ENCODE results near the gene MAN2B1. TPM values are rescaled to one million over a fixed set of nuclear protein-coding genes. Genes with fewer than 3 reads are reported as not detected.
"Not testable (repeated sequence)": the region's sequence is repeated elsewhere in the genome, so short reads cannot be mapped to it uniquely, and the experiment has no call there.

The MAN2B1 gene
- total and polyA plus RNA-seq, 11 donors: 16.0 to 135 (median 29.0) TPM

DNA sequence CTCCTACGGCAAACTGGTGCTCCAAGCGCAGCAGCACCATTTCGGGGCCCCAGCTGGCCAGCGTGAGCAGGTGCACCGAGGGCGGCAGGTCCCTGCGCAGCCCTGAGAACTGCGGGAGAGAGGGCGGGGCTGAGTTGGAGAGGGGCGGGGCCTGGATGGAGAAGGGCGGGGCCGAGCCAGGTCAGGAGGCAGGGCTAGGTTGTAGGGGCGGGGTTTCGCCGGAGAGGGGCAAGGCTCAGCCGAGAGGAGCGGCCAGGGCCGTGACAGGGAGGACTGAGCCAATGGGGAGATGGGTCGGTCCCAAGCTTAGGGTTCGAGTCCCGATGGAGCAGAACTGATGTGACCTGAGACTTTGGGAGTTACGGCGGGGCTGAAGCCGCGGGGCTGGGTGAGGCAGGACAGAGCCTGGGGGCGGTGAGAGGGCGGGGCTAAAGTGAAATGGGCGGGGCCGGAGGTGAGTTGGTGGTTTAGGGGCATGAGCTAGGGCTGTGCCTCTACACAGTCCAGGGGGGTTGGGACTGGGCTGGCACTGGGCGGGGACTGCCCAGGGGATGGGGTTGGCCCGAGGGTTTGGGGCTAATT is 19.0 kb downstream of the MAN2B1 start:
- intact Hi-C loops (cut with DNase I): no loop called here

DNA sequence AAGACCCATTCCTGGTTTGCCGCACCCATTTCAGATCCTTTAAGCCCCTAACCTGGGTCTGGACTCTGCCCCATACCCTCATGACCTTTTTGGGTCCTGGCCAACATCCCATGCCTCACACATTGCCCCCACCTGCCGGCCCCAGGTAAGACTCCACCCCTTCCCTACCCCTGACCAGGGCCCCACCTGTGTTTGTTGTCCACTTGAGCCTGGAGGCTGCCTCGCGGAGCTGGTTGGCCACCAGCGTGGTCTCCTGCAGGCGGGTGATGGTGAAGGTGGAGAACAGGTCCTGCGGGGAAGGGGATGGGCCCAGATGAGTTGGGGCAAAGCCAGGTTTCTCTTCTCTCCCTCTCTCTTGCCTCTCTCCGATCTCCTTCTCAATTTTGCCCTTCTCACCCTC is 19.5 kb downstream of the MAN2B1 start:
- Histone ChIP-seq H3K9me3 (no peaks in the 10 kb centered on the region), H3K36me3 (peaks cover 0 to 20% (median 0%) of the 10 kb centered on the region in 9 donors), H3K4me3 (no peak overlapping the region), H3K4me1 (peaks cover 3 to 18% (median 10%) of the 10 kb centered on the region in 12 donors), H3K27ac (no peak overlapping the region), H3K27me3 (no peaks in the 10 kb centered on the region)
- TF ChIP-seq POLR2A (IDR thresholded peaks at IDR 0.05): no peak
- TF ChIP-seq, protein P1, sequence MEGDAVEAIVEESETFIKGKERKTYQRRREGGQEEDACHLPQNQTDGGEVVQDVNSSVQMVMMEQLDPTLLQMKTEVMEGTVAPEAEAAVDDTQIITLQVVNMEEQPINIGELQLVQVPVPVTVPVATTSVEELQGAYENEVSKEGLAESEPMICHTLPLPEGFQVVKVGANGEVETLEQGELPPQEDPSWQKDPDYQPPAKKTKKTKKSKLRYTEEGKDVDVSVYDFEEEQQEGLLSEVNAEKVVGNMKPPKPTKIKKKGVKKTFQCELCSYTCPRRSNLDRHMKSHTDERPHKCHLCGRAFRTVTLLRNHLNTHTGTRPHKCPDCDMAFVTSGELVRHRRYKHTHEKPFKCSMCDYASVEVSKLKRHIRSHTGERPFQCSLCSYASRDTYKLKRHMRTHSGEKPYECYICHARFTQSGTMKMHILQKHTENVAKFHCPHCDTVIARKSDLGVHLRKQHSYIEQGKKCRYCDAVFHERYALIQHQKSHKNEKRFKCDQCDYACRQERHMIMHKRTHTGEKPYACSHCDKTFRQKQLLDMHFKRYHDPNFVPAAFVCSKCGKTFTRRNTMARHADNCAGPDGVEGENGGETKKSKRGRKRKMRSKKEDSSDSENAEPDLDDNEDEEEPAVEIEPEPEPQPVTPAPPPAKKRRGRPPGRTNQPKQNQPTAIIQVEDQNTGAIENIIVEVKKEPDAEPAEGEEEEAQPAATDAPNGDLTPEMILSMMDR (IDR thresholded peaks at IDR 0.05): no peak
- intact Hi-C loops (cut with DNase I): no loop called here
- ATAC-seq (no peak), DNase-seq (no peak)
- WGBS, 4 donors: 82 to 87% (median 86%) methylated on average over 8 of the region's 8 CpGs

More for the DNA sequence above, 19.0 kb downstream of the MAN2B1 start:
- 14 to 21% (median 18%) methylated on average over 30 to 31 of the region's 31 CpGs for WGBS, 4 donors
- Histone ChIP-seq H3K27me3 (no peaks in the 10 kb centered on the region), H3K9me3 (no peaks in the 10 kb centered on the region), H3K36me3 (peaks cover 0 to 23% (median 0%) of the 10 kb centered on the region in 9 donors), H3K27ac (no peak overlapping the region), H3K4me1 (peaks cover 3 to 18% (median 10%) of the 10 kb centered on the region in 12 donors), H3K4me3 (peak overlapping the region in 11 of 12 donors; percentile 5 to 44 (median 37))
- TF ChIP-seq POLR2A (IDR thresholded peaks at IDR 0.05): no peak
- TF ChIP-seq, protein P1 (IDR thresholded peaks at IDR 0.05): no peak
- DNase-seq (peak in 3 of 5 donors; percentile 67 to 81 (median 77)), ATAC-seq (peak; percentile 30 to 93 (median 86))

DNA sequence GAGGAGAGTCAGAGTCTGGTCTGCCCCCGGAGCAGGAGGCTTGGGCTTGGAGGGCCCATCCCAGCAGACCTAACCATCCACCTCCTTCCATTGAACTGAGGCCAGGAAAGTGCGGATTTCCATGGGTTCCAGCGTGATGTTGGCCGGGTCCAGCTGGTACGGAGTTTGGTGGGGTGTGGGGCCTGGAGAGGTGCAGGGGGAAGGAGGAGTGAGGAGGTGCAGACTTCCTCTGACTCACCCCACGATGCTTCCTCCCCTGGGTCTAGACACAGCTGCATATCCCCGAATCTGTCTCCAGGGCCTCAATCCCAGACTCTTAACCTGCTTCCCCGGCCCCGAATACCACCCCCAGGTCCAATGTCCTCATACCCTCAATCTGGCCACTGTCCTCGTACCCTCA is 20.0 kb downstream of the MAN2B1 start:
- no peaks in the 10 kb centered on the region for H3K27me3 ChIP-seq
- H3K4me1 ChIP-seq: peaks cover 3 to 18% (median 10%) of the 10 kb centered on the region in 12 donors
- no peak overlapping the region for H3K27ac ChIP-seq
- H3K36me3 ChIP-seq: peaks cover 0 to 15% (median 0%) of the 10 kb centered on the region in 9 donors
- no peak for DNase-seq
- no peak for ATAC-seq
- intact Hi-C loops (cut with DNase I): no loop called here
- H3K4me3 ChIP-seq: no peak overlapping the region
- H3K9me3 ChIP-seq: no peaks in the 10 kb centered on the region
- 77 to 90% (median 84%) methylated on average over 10 of the region's 10 CpGs for WGBS, 4 donors
- no peak for TF ChIP-seq POLR2A (IDR thresholded peaks at IDR 0.05)
- TF ChIP-seq, protein P1 (IDR thresholded peaks at IDR 0.05): no peak

DNA sequence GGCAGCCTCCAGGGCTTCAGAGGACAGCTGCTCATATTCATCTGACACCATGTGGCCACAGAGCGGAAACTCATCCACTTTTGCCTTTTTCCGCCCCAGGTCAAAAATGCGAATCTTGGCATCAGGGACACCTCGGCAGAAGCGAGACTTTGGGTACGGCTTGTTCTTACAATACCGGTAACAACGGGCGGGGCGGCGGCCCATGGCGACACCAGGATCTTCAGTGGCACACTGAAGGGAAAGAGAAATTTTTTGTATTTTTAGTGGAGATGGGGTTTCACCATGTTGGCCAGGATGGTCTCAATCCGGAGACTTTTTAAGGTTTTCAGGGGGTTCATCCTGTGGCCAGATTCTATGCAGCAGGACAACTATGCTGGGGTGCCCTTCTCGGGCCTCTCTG is 22.8 kb downstream of the MAN2B1 start:
- H3K4me1 ChIP-seq: peaks cover 3 to 27% (median 16%) of the 10 kb centered on the region in 12 donors
- H3K9me3 ChIP-seq; H3K27me3 ChIP-seq; H3K36me3 ChIP-seq; ATAC-seq; H3K27ac ChIP-seq; DNase-seq; intact Hi-C loops (cut with DNase I); H3K4me3 ChIP-seq: not testable (repeated sequence)
- 95 to 97% (median 96%) methylated on average over 14 of the region's 14 CpGs for WGBS, 4 donors

DNA sequence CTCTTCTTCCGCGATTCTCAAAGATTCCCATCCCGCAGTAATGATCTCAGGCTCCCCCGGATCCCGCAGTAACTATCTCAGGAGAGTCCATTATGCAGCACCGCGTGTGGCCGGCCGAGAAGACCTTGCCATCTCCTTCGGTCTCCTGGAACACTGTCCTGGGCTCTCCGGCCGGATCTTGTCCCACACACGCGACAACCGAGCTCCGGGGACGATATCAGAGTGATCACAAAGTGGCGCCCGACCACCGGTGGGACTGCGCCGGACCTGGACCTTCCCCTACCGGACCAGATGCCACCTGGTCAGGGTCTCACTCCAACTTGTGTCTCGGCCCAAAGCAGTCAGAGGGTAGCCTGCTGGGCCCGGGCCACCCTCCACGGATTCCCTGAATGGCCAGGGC is 24.0 kb downstream of the MAN2B1 start:
- WGBS, 4 donors: 89 to 94% (median 93%) methylated on average over 26 of the region's 26 CpGs
- intact Hi-C loops (cut with DNase I): no loop called here
- TF ChIP-seq POLR2A (IDR thresholded peaks at IDR 0.05): no peak
- TF ChIP-seq, protein P1 (IDR thresholded peaks at IDR 0.05): no peak
- peaks cover 0 to 6% (median 0%) of the 10 kb centered on the region in 9 donors for H3K36me3 ChIP-seq
- H3K9me3 ChIP-seq: no peaks in the 10 kb centered on the region
- H3K4me3 ChIP-seq: no peak overlapping the region
- H3K27ac ChIP-seq: no peak overlapping the region
- no peaks in the 10 kb centered on the region for H3K27me3 ChIP-seq
- ATAC-seq (no peak), DNase-seq (no peak)
- H3K4me1 ChIP-seq: peaks cover 0 to 15% (median 7%) of the 10 kb centered on the region in 12 donors
